Measurements from ENCODE around the gene TNRC6C. TPM values are rescaled to one million over a fixed set of nuclear protein-coding genes. Genes with fewer than 3 reads are reported as not detected.
"Not testable (repeated sequence)": the region's sequence is repeated elsewhere in the genome, so short reads cannot be mapped to it uniquely, and the experiment has no call there.

The TNRC6C gene
- total and polyA plus RNA-seq, 8 donors, result 14.0 to 20.3 (median 16.6) TPM

- DNase-seq, result no peak
- H3K9me3 ChIP-seq, result no peaks in the 10 kb centered on the region
- ATAC-seq, result no peak
- intact Hi-C loops (cut with DNase I), result no loop called here
- no peaks in the 10 kb centered on the region for H3K27me3 ChIP-seq
- peaks cover 0 to 99% of the 10 kb centered on the region in 2 donors for H3K36me3 ChIP-seq
- H3K4me3 ChIP-seq, result no peak overlapping the region
- no peaks in the 10 kb centered on the region for H3K4me1 ChIP-seq
- TF ChIP-seq CTCF (IDR thresholded peaks at IDR 0.05), result no peak
- H3K27ac ChIP-seq, result no peak overlapping the region
Observed at GRCh38 chr17:78075545-78075944, 117.0 kb downstream of the TNRC6C start.

- Histone ChIP-seq H3K9me3 (no peaks in the 10 kb centered on the region), H3K36me3 (peaks cover 0 to 86% of the 10 kb centered on the region in 2 donors), H3K4me3 (no peak overlapping the region), H3K4me1 (no peaks in the 10 kb centered on the region), H3K27ac (no peak overlapping the region), H3K27me3 (no peaks in the 10 kb centered on the region)
- no peak for ATAC-seq
- DNase-seq, result no peak
- intact Hi-C loops (cut with DNase I), result no loop called here
- no peak for TF ChIP-seq CTCF (IDR thresholded peaks at IDR 0.05)
Observed at GRCh38 chr17:78079253-78079652, 120.8 kb downstream of the TNRC6C start.

GRCh38 chr17:78081551-78081950 is 123.0 kb downstream of the TNRC6C start:
- H3K36me3 ChIP-seq, result peaks cover 0 to 78% of the 10 kb centered on the region in 2 donors
- no peak for TF ChIP-seq CTCF (IDR thresholded peaks at IDR 0.05)
- no peaks in the 10 kb centered on the region for H3K9me3 ChIP-seq
- H3K27ac ChIP-seq, result no peak overlapping the region
- ATAC-seq (no peak), DNase-seq (no peak)
- H3K4me3 ChIP-seq, result no peak overlapping the region
- no peaks in the 10 kb centered on the region for H3K4me1 ChIP-seq
- no peaks in the 10 kb centered on the region for H3K27me3 ChIP-seq
- intact Hi-C loops (cut with DNase I), result no loop called here

- H3K36me3 ChIP-seq, result peaks cover 0 to 78% of the 10 kb centered on the region in 2 donors
- DNase-seq; intact Hi-C loops (cut with DNase I): not testable (repeated sequence)
Observed at GRCh38 chr17:78082355-78082872, 123.9 kb downstream of the TNRC6C start.

GRCh38 chr17:78082988-78083387 is 124.5 kb downstream of the TNRC6C start:
- DNase-seq, result no peak
- no peak for TF ChIP-seq CTCF (IDR thresholded peaks at IDR 0.05)
- no peaks in the 10 kb centered on the region for H3K9me3 ChIP-seq
- no peak for ATAC-seq
- intact Hi-C loops (cut with DNase I), result no loop called here
- no peaks in the 10 kb centered on the region for H3K27me3 ChIP-seq
- H3K4me1 ChIP-seq, result no peaks in the 10 kb centered on the region
- H3K36me3 ChIP-seq, result peaks cover 0 to 78% of the 10 kb centered on the region in 2 donors
- H3K4me3 ChIP-seq, result no peak overlapping the region
- no peak overlapping the region for H3K27ac ChIP-seq

More at GRCh38 chr17:78082355-78082872, 123.9 kb downstream of the TNRC6C start:
- not testable (repeated sequence) for H3K4me3 ChIP-seq, H3K4me1 ChIP-seq, H3K27ac ChIP-seq, ATAC-seq, H3K9me3 ChIP-seq, H3K27me3 ChIP-seq

- no peaks in the 10 kb centered on the region for H3K9me3 ChIP-seq
- intact Hi-C loops (cut with DNase I), result no loop called here
- no peak for TF ChIP-seq CTCF (IDR thresholded peaks at IDR 0.05)
- peaks cover 0 to 78% of the 10 kb centered on the region in 2 donors for H3K36me3 ChIP-seq
- DNase-seq (no peak), ATAC-seq (no peak)
- no peak overlapping the region for H3K4me3 ChIP-seq
- no peaks in the 10 kb centered on the region for H3K27me3 ChIP-seq
- H3K27ac ChIP-seq, result no peak overlapping the region
- peaks cover 0 to 11% of the 10 kb centered on the region in 2 donors for H3K4me1 ChIP-seq
Observed at GRCh38 chr17:78086740-78087139, 128.2 kb downstream of the TNRC6C start.
